Ovary (tissue), 9 donors: ENCODE results near the gene FRMD3. TPM values are rescaled to one million over a fixed set of nuclear protein-coding genes. Genes with fewer than 3 reads are reported as not detected.

Source experiments
- DNase-seq, 5 donors: peaks; one replicate each; pipeline ENCODE4 v3.0.0-alpha.2; 2019 to 2020
- H3K27ac ChIP-seq, 2 donors: fragments of 200-600 bp; one replicate each; pipeline versions ENCODE4 v1.5.1 to v1.8.0; 2019 to 2022
- H3K27me3 ChIP-seq: fragments of 200-600 bp; one replicate; pipeline ENCODE4 v1.8.0; 2022
- H3K36me3 ChIP-seq: fragments of 200-600 bp; sonication (generic); one replicate; pipeline ENCODE4 v1.5.1; 2019
- H3K4me1 ChIP-seq: one replicate; pipeline ENCODE4 v1.8.1; 2013; ENCODE audit warnings: mild to moderate bottlenecking, moderate library complexity; ENCODE audit not compliant: insufficient read depth
- H3K4me3 ChIP-seq: fragments of 200-600 bp; sonication (generic); one replicate; pipeline ENCODE4 v1.5.1; 2017
- H3K9me3 ChIP-seq, 2 donors: fragments of 200-600 bp in 1 of 2; sonication (generic) in 1 of 2; one replicate each; pipeline versions ENCODE4 v1.5.1 to v1.8.1; 2013 to 2019; ENCODE audit warnings: mild to moderate bottlenecking in 1 of 2, moderate library complexity in 1 of 2
- CTCF ChIP-seq, 3 donors: fragments of 450-650 bp in 2 of 3; fragments of 200-600 bp in 1 of 3; IDR thresholded peaks; one replicate each; pipeline versions ENCODE4 v1.5.1 to v1.8.0; 2016 to 2022; ENCODE audit warnings: antibody characterized with exemption in 3 of 3, mild to moderate bottlenecking in 1 of 3
- EP300 ChIP-seq: sonication (generic); formaldehyde crosslinking; IDR thresholded peaks from one replicate; pipeline ENCODE4 v1.6.1; 2017; ENCODE audit warnings: antibody characterized with exemption
- POLR2A ChIP-seq: fragments of 450-650 bp; IDR thresholded peaks from one replicate; pipeline ENCODE4 v1.6.1; 2017; ENCODE audit warnings: antibody characterized with exemption, mild to moderate bottlenecking, moderate library complexity
- WGBS, 3 donors: extraction: QIAGEN DNeasy Blood & Tissue Kit in 1 of 3; methylation state at CpG; one replicate each; pipeline versions ENCODE4 v1.1.5 to v1.1.7; 2013 to 2017; 5-methylcytosine and 5-hydroxymethylcytosine counted together
- intact Hi-C, 4 donors: fragments of 100-400 bp; cut with DNase I; formaldehyde crosslinking; loops; one replicate each; pipeline versions ENCODE4 v1.11.0 to v1.15.1; 2022 to 2023
- polyA plus RNA-seq, 2 donors: library from polyadenylated mRNA; stranded (reverse); fragments of 200-250 nt in 1 of 2; fragments of 350-450 nt in 1 of 2; fragmentation: Illumina TruSeq in 1 of 2; extraction: RNeasy Lipid Tissue Mini Kit (QIAGEN cat#74804) in 1 of 2; gene quantifications; one replicate each; pipeline ENCODE4 v1.2.3, GENCODE V29; 2013 to 2014
- total RNA-seq, 7 donors: library from RNA; depleted of rRNA in 2 of 7; stranded (reverse); fragments of >200 nt in 2 of 7; fragmentation: NEBNext Ultra II Directional in 3 of 7; extraction: Animal tissue kit (Norgen Biotek cat#: 25700) in 3 of 7; gene quantifications; one replicate each; pipeline versions ENCODE4 v1.1.0 to v1.2.4, GENCODE V29; 2016 to 2023
- donor health status: DM: no; HTN: no; CAD: no; lungs with moderate emphysema.
- donor health status: DM: no; HTN: no; CAD: no.
- donor health status: Bipolar disorder and iron deficiency.
- donor health status: DM: yes; HTN: yes; CAD: no.
- donor health status: DM: no; HTN: no; CAD: no.
- donor health status: DM: yes; HTN: yes; CAD: no.

Gene FRMD3
- total and polyA plus RNA-seq, 9 donors, result 0.83 to 9.1 (median 4.2) TPM

GRCh38 chr9:83469722-83470121, 68.5 kb downstream of the FRMD3 start:
- no peak overlapping the region for H3K27ac ChIP-seq
- H3K27me3 ChIP-seq, result no peaks in the 10 kb centered on the region
- H3K9me3 ChIP-seq, result no peaks in the 10 kb centered on the region
- peaks cover 6% of the 10 kb centered on the region for H3K4me1 ChIP-seq
- DNase-seq, result no peak
- no peaks in the 10 kb centered on the region for H3K36me3 ChIP-seq
- intact Hi-C loops, result no loop called here
- WGBS, 3 donors, result 82 to 89% (median 88%) methylated on average over 7 of the region's 7 CpGs
- H3K4me3 ChIP-seq, result no peak overlapping the region
- TF ChIP-seq EP300 (no peak), CTCF (IDR thresholded peaks at IDR 0.05) (no peak)

- Histone ChIP-seq H3K4me3 (no peak overlapping the region), H3K27ac (no peak overlapping the region), H3K9me3 (no peaks in the 10 kb centered on the region), H3K27me3 (no peaks in the 10 kb centered on the region), H3K4me1 (peaks cover 6% of the 10 kb centered on the region), H3K36me3 (no peaks in the 10 kb centered on the region)
- intact Hi-C loops, result no loop called here
- no peak for TF ChIP-seq CTCF (IDR thresholded peaks at IDR 0.05)
- no peak for TF ChIP-seq EP300
- no peak for TF ChIP-seq POLR2A
- 92 to 96% (median 93%) methylated on average over 3 of the region's 3 CpGs for WGBS, 3 donors
- DNase-seq, result no peak
Measured at GRCh38 chr9:83468821-83469220, 69.4 kb downstream of the FRMD3 start.

GRCh38 chr9:83466877-83467276, 71.3 kb downstream of the FRMD3 start:
- H3K36me3 ChIP-seq, result no peaks in the 10 kb centered on the region
- peaks cover 3% of the 10 kb centered on the region for H3K4me1 ChIP-seq
- H3K27ac ChIP-seq, result no peak overlapping the region
- WGBS, 3 donors, result 15 to 30% (median 24%) methylated on average over 2 of the region's 2 CpGs
- TF ChIP-seq EP300, result no peak
- TF ChIP-seq CTCF (IDR thresholded peaks at IDR 0.05), result no peak
- TF ChIP-seq POLR2A, result no peak
- no peak for DNase-seq
- no peaks in the 10 kb centered on the region for H3K9me3 ChIP-seq
- intact Hi-C loops, result no loop called here
- H3K27me3 ChIP-seq, result no peaks in the 10 kb centered on the region
- H3K4me3 ChIP-seq, result no peak overlapping the region

GRCh38 chr9:83466351-83466750, 71.8 kb downstream of the FRMD3 start:
- no peak overlapping the region for H3K4me3 ChIP-seq
- no peaks in the 10 kb centered on the region for H3K9me3 ChIP-seq
- WGBS, 3 donors, result 56 to 74% (median 68%) methylated on average over 6 of the region's 6 CpGs
- H3K27me3 ChIP-seq, result no peaks in the 10 kb centered on the region
- no peak for DNase-seq
- no peak for TF ChIP-seq CTCF (IDR thresholded peaks at IDR 0.05)
- TF ChIP-seq POLR2A, result no peak
- TF ChIP-seq EP300, result no peak
- intact Hi-C loops, result no loop called here
- H3K27ac ChIP-seq, result no peak overlapping the region
- no peaks in the 10 kb centered on the region for H3K36me3 ChIP-seq
- H3K4me1 ChIP-seq, result peaks cover 3% of the 10 kb centered on the region

GRCh38 chr9:83459830-83460229, 78.4 kb downstream of the FRMD3 start:
- Histone ChIP-seq H3K4me3 (no peak overlapping the region), H3K9me3 (no peaks in the 10 kb centered on the region), H3K36me3 (no peaks in the 10 kb centered on the region), H3K4me1 (no peaks in the 10 kb centered on the region), H3K27me3 (no peaks in the 10 kb centered on the region), H3K27ac (no peak overlapping the region)
- no peak for TF ChIP-seq EP300
- TF ChIP-seq POLR2A, result no peak
- TF ChIP-seq CTCF (IDR thresholded peaks at IDR 0.05), result no peak
- DNase-seq, result no peak
- 87 to 95% (median 92%) methylated on average over 4 of the region's 4 CpGs for whole genome bisulfite sequencing, 3 donors
- intact Hi-C loops, result no loop called here
